ENCODE results near the gene IGFBP5.

- TF ChIP-seq EZH2 (IDR thresholded peaks at IDR 0.05; ENCODE audit: borderline replicate concordance, low read depth, low read length, severe bottlenecking) (no peak), POLR2A (IDR thresholded peaks at IDR 0.05; ENCODE audit: low read depth, low read length) (no peak), JUN (IDR thresholded peaks at IDR 0.05; ENCODE audit: borderline replicate concordance, insufficient read depth, insufficient read length, low read depth) (no peak), MAX (IDR thresholded peaks at IDR 0.05; ENCODE audit: insufficient read depth, insufficient read length) (no peak), POLR2AphosphoS5 (IDR thresholded peaks at IDR 0.05; ENCODE audit: insufficient read depth, low read depth, low read length) (no peak), MYC (IDR thresholded peaks at IDR 0.05; ENCODE audit: low read depth, low read length) (no peak), FOS (IDR thresholded peaks at IDR 0.05; ENCODE audit: borderline replicate concordance, insufficient read depth, low read length) (no peak)
- TF ChIP-seq, protein P1, sequence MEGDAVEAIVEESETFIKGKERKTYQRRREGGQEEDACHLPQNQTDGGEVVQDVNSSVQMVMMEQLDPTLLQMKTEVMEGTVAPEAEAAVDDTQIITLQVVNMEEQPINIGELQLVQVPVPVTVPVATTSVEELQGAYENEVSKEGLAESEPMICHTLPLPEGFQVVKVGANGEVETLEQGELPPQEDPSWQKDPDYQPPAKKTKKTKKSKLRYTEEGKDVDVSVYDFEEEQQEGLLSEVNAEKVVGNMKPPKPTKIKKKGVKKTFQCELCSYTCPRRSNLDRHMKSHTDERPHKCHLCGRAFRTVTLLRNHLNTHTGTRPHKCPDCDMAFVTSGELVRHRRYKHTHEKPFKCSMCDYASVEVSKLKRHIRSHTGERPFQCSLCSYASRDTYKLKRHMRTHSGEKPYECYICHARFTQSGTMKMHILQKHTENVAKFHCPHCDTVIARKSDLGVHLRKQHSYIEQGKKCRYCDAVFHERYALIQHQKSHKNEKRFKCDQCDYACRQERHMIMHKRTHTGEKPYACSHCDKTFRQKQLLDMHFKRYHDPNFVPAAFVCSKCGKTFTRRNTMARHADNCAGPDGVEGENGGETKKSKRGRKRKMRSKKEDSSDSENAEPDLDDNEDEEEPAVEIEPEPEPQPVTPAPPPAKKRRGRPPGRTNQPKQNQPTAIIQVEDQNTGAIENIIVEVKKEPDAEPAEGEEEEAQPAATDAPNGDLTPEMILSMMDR (IDR thresholded peaks at IDR 0.05; ENCODE audit: extremely low read depth in 1 of 2, insufficient read depth in 1 of 2, low read depth in 1 of 2, low read length in 2 of 2), result no peak
Observed at GRCh38 chr2:216644842-216645635, 50.3 kb downstream of the IGFBP5 start.
